ENCODE data around the gene TMTC4. TPM values are rescaled to one million over a fixed set of nuclear protein-coding genes. Genes with fewer than 3 reads are reported as not detected.

Gene TMTC4
- 9.2 to 12.5 TPM (median 9.6 TPM) in 5 replicates for total RNA-seq (2022; extraction: Qiagen RNA extraction; ENCODE audit: low read depth)

GRCh38 chr13:100674572-100674871 is at the start of gene TMTC4:
Gene TMTC4, minus strand, starts transcription at chr13:100674795. Its CDS starts 4,433 bp downstream, at chr13:100670362.

GRCh38 chr13:100588331-100589177 is 86.0 kb downstream of the TMTC4 start, which contains the start of gene GGACT:
Gene GGACT, minus strand, starts transcription at chr13:100588789. Its CDS starts 56,198 bp downstream, at chr13:100532591.

Other genes with a start within 250 kb of the TMTC4 start
- gene GGACT, start 86.0 kb downstream of the TMTC4 start, total RNA-seq (2022; extraction: Qiagen RNA extraction; ENCODE audit: low read depth), result 4.1 to 5.7 TPM (median 4.2 TPM) in 5 replicates